ENCODE results near the gene MMP24.

GRCh38 chr20:35301426-35301825 lies 74.9 kb downstream of the MMP24 start:
- TF ChIP-seq CTCF (IDR thresholded peaks at IDR 0.05 in 8 of 11, conservative IDR thresholded peaks at IDR 0.05 in 3 of 11) (no peak), POLR2A (IDR thresholded peaks at IDR 0.05) (no peak)

Measured in spleen (tissue), 7 donors.